ENCODE data around the gene LRP1B.
"Not testable (repeated sequence)": the region's sequence is repeated elsewhere in the genome, so short reads cannot be mapped to it uniquely, and the experiment has no call there.

LRP1B gene

GRCh38 chr2:141824790-141825189, 306.0 kb downstream of the LRP1B start:
- H3K4me3 ChIP-seq (ENCODE audit: low read depth, low read length): no peak overlapping the region
- no peak for DNase-seq (ENCODE audit: low read depth)

GRCh38 chr2:141820893-141821292, 309.9 kb downstream of the LRP1B start:
- no peak for DNase-seq (ENCODE audit: low read depth)
- H3K4me3 ChIP-seq (ENCODE audit: low read depth, low read length): no peak overlapping the region

GRCh38 chr2:141815320-141815719, 315.5 kb downstream of the LRP1B start:
- not testable (repeated sequence) for H3K4me3 ChIP-seq (ENCODE audit: low read depth, low read length); DNase-seq (ENCODE audit: low read depth)

GRCh38 chr2:141814150-141814549, 316.7 kb downstream of the LRP1B start:
- no peak for DNase-seq (ENCODE audit: low read depth)
- no peak overlapping the region for H3K4me3 ChIP-seq (ENCODE audit: low read depth, low read length)

GRCh38 chr2:141810148-141810547, 320.7 kb downstream of the LRP1B start:
- no peak for DNase-seq (ENCODE audit: low read depth)
- H3K4me3 ChIP-seq (ENCODE audit: low read depth, low read length): no peak overlapping the region

GRCh38 chr2:141806090-141806489, 324.7 kb downstream of the LRP1B start:
- H3K4me3 ChIP-seq (ENCODE audit: low read depth, low read length): no peak overlapping the region
- no peak for DNase-seq (ENCODE audit: low read depth)

- no peak overlapping the region for H3K4me3 ChIP-seq (ENCODE audit: low read depth, low read length)
- no peak for DNase-seq (ENCODE audit: low read depth)
These were observed 325.5 kb downstream of the LRP1B start for GRCh38 chr2:141805302-141805701.

GRCh38 chr2:141796449-141796848, 334.4 kb downstream of the LRP1B start:
- no peak overlapping the region for H3K4me3 ChIP-seq (ENCODE audit: low read depth, low read length)
- no peak for DNase-seq (ENCODE audit: low read depth)

- H3K4me3 ChIP-seq (ENCODE audit: low read depth, low read length): no peak overlapping the region
- DNase-seq (ENCODE audit: low read depth): no peak
These were observed 339.3 kb downstream of the LRP1B start for GRCh38 chr2:141791521-141791920.

GRCh38 chr2:141782574-141782973, 348.2 kb downstream of the LRP1B start:
- DNase-seq (ENCODE audit: low read depth): no peak
- no peak overlapping the region for H3K4me3 ChIP-seq (ENCODE audit: low read depth, low read length)

- no peak for DNase-seq (ENCODE audit: low read depth)
These were observed 352.4 kb downstream of the LRP1B start for GRCh38 chr2:141778315-141778835.

GRCh38 chr2:141770530-141770929, 360.3 kb downstream of the LRP1B start:
- H3K4me3 ChIP-seq (ENCODE audit: low read depth, low read length): no peak overlapping the region
- DNase-seq (ENCODE audit: low read depth): no peak

More at GRCh38 chr2:141778315-141778835, 352.4 kb downstream of the LRP1B start:
- no peak overlapping the region for H3K4me3 ChIP-seq (ENCODE audit: low read depth, low read length)

GRCh38 chr2:141767691-141768090, 363.1 kb downstream of the LRP1B start:
- no peak for DNase-seq (ENCODE audit: low read depth)
- no peak overlapping the region for H3K4me3 ChIP-seq (ENCODE audit: low read depth, low read length)

- peak; percentile 33 for DNase-seq (ENCODE audit: low read depth)
- H3K4me3 ChIP-seq (ENCODE audit: low read depth, low read length): no peak overlapping the region
These were observed 363.8 kb downstream of the LRP1B start for GRCh38 chr2:141767051-141767450.

- H3K4me3 ChIP-seq (ENCODE audit: low read depth, low read length): no peak overlapping the region
- DNase-seq (ENCODE audit: low read depth): no peak
These were observed 364.6 kb downstream of the LRP1B start for GRCh38 chr2:141766225-141766624.

GRCh38 chr2:141748616-141749015, 382.2 kb downstream of the LRP1B start:
- no peak overlapping the region for H3K4me3 ChIP-seq (ENCODE audit: low read depth, low read length)
- DNase-seq (ENCODE audit: low read depth): no peak

GRCh38 chr2:141741652-141742051, 389.2 kb downstream of the LRP1B start:
- H3K4me3 ChIP-seq (ENCODE audit: low read depth, low read length): no peak overlapping the region
- no peak for DNase-seq (ENCODE audit: low read depth)

- DNase-seq (ENCODE audit: low read depth): no peak
- no peak overlapping the region for H3K4me3 ChIP-seq (ENCODE audit: low read depth, low read length)
These were observed 393.1 kb downstream of the LRP1B start for GRCh38 chr2:141737492-141738255.

- no peak for DNase-seq (ENCODE audit: low read depth)
- H3K4me3 ChIP-seq (ENCODE audit: low read depth, low read length): no peak overlapping the region
These were observed 394.4 kb downstream of the LRP1B start for GRCh38 chr2:141736466-141736865.

GRCh38 chr2:141728886-141729285, 401.9 kb downstream of the LRP1B start:
- H3K4me3 ChIP-seq (ENCODE audit: low read depth, low read length): no peak overlapping the region
- no peak for DNase-seq (ENCODE audit: low read depth)

GRCh38 chr2:141728142-141728541, 402.7 kb downstream of the LRP1B start:
- DNase-seq (ENCODE audit: low read depth): no peak
- no peak overlapping the region for H3K4me3 ChIP-seq (ENCODE audit: low read depth, low read length)
